Naive thymus-derived CD4-positive, alpha-beta T cell (primary cell): Measurements from ENCODE around the gene EMX1. TPM values are rescaled to one million over a fixed set of nuclear protein-coding genes. Genes with fewer than 3 reads are reported as not detected.
A peak's percentile ranks its signal among the peaks of the same experiment; 100 is the strongest.

Experiments used
- ATAC-seq: fragments of 150-1000 bp; cut with Tn5 transposase; 2 replicates; pipeline ENCODE4 v1.10.0; 2021; ENCODE audit warnings: mild to moderate bottlenecking, moderate library complexity
- CTCF ChIA-PET: fragments of 350-600 bp; sonication (Branson Sonifier 250); formaldehyde crosslinking; loops from one replicate; lab custom pipeline; 2021; ENCODE audit warnings: antibody characterized with exemption; lab: Charles Lee
- POLR2A ChIA-PET: fragments of 350-600 bp; sonication (Branson Sonifier 250); formaldehyde crosslinking; loops from one replicate; lab custom pipeline; 2021; ENCODE audit warnings: antibody characterized with exemption, inconsistent platforms; lab: Charles Lee
- DNase-seq, 9 donors: peaks; one replicate each; pipeline versions ENCODE4 v3.0.0 to v3.0.0-alpha.2; 2020 to 2022; ENCODE audit warnings: mixed read lengths in 1 of 9
- H3K27ac ChIP-seq: one replicate; pipeline ENCODE4 v1.7.0; 2013; ENCODE audit warnings: mild to moderate bottlenecking, low read depth, low read length, moderate library complexity
- H3K27me3 ChIP-seq, 2 donors: one replicate each; pipeline ENCODE4 v1.7.0; 2013; ENCODE audit warnings: low read length in 2 of 2, mild to moderate bottlenecking in 2 of 2, moderate library complexity in 2 of 2; ENCODE audit not compliant: control insufficient read depth in 2 of 2, insufficient read depth in 2 of 2
- H3K36me3 ChIP-seq, 3 experiments: 1 replicate in 2 of 3; 2 replicates in 1 of 3; pipeline ENCODE4 v1.7.0; 2013; ENCODE audit warnings: low read length in 3 of 3, mild to moderate bottlenecking in 3 of 3, moderate library complexity in 1 of 3; ENCODE audit not compliant: insufficient read depth in 3 of 3, control insufficient read depth in 2 of 3
- H3K4me1 ChIP-seq, 2 donors: one replicate each; pipeline ENCODE4 v1.7.0; 2013; ENCODE audit warnings: low read length in 2 of 2, mild to moderate bottlenecking in 2 of 2, moderate library complexity in 1 of 2; ENCODE audit not compliant: control insufficient read depth in 2 of 2, insufficient read depth in 2 of 2
- H3K4me3 ChIP-seq: 2 replicates; pipeline ENCODE4 v1.7.0; 2013; ENCODE audit warnings: mild to moderate bottlenecking, low read length
- H3K9me3 ChIP-seq, 3 experiments: 1 replicate in 2 of 3; 2 replicates in 1 of 3; pipeline ENCODE4 v1.7.0; 2013; ENCODE audit warnings: low read length in 3 of 3; ENCODE audit not compliant: control insufficient read depth in 2 of 3
- H3K27ac Mint-ChIP-seq, 9 donors: one replicate each; pipeline ENCODE4 v1.8.0; 2020 to 2022; ENCODE audit warnings: mixed read lengths in 9 of 9, mild to moderate bottlenecking in 8 of 9, moderate library complexity in 5 of 9, inconsistent platforms in 2 of 9
- H3K27me3 Mint-ChIP-seq, 5 donors: one replicate each; pipeline ENCODE4 v1.8.0; 2021 to 2022; ENCODE audit warnings: mixed read lengths in 5 of 5, mild to moderate bottlenecking in 1 of 5
- H3K36me3 Mint-ChIP-seq, 5 donors: one replicate each; pipeline ENCODE4 v1.8.0; 2020 to 2022; ENCODE audit warnings: mixed read lengths in 5 of 5, mild to moderate bottlenecking in 3 of 5, inconsistent platforms in 1 of 5
- H3K4me1 Mint-ChIP-seq, 7 donors: one replicate each; pipeline ENCODE4 v1.8.0; 2020 to 2022; ENCODE audit warnings: mixed read lengths in 7 of 7, mild to moderate bottlenecking in 3 of 7, inconsistent platforms in 1 of 7
- H3K4me3 Mint-ChIP-seq, 10 donors: one replicate each; pipeline ENCODE4 v1.8.0; 2020 to 2022; ENCODE audit warnings: mild to moderate bottlenecking in 10 of 10, mixed read lengths in 10 of 10, moderate library complexity in 6 of 10, inconsistent platforms in 2 of 10
- H3K9me3 Mint-ChIP-seq, 11 donors: one replicate each; pipeline ENCODE4 v1.8.0; 2020 to 2022; ENCODE audit warnings: mixed read lengths in 11 of 11, mild to moderate bottlenecking in 4 of 11, inconsistent platforms in 1 of 11, moderate library complexity in 1 of 11
- intact Hi-C, 2 donors: fragments of 100-400 bp; cut with micrococcal nuclease; formaldehyde crosslinking; loops; one replicate each; pipeline ENCODE4 v1.15.1; 2023
- polyA plus RNA-seq, 2 donors: library from polyadenylated mRNA; unstranded; fragments of 300-500 nt; fragmentation: Illumina TruSeq; gene quantifications; one replicate each; pipeline ENCODE4 v1.2.3, GENCODE V29; 2021
- total RNA-seq, 6 experiments: library from RNA in 5 of 6; stranded (reverse) in 5 of 6; gene quantifications; 1 replicate in 5 of 6; 2 replicates in 1 of 6; pipeline ENCODE4 v1.2.3 and lab custom pipeline; 2021 to 2026

Gene EMX1
- total and polyA plus RNA-seq, 7 experiments from 2014 or later: not detected

GRCh38 chr2:72944804-72945449, 27.6 kb downstream of the EMX1 start:
- Histone ChIP-seq H3K9me3 (no peaks in the 10 kb centered on the region), H3K36me3 (no peaks in the 10 kb centered on the region), H3K27ac (no peak overlapping the region), H3K27me3 (no peaks in the 10 kb centered on the region), H3K4me1 (no peaks in the 10 kb centered on the region), H3K4me3 (no peak overlapping the region)
- CTCF ChIA-PET: no interaction called here
- Mint-ChIP-seq H3K4me1 (peaks cover 0 to 5% (median 0%) of the 10 kb centered on the region in 7 donors), H3K9me3 (no peaks in the 10 kb centered on the region), H3K27ac (peak overlapping the region in 1 of 9 donors; percentile 3), H3K36me3 (peaks cover 0 to 6% (median 0%) of the 10 kb centered on the region in 5 donors), H3K27me3 (peaks cover 0 to 4% (median 0%) of the 10 kb centered on the region in 5 donors), H3K4me3 (no peak overlapping the region)
- ATAC-seq (no peak), DNase-seq (no peak)
- POLR2A ChIA-PET: no interaction called here
- intact Hi-C loops: no loop called here

DNA sequence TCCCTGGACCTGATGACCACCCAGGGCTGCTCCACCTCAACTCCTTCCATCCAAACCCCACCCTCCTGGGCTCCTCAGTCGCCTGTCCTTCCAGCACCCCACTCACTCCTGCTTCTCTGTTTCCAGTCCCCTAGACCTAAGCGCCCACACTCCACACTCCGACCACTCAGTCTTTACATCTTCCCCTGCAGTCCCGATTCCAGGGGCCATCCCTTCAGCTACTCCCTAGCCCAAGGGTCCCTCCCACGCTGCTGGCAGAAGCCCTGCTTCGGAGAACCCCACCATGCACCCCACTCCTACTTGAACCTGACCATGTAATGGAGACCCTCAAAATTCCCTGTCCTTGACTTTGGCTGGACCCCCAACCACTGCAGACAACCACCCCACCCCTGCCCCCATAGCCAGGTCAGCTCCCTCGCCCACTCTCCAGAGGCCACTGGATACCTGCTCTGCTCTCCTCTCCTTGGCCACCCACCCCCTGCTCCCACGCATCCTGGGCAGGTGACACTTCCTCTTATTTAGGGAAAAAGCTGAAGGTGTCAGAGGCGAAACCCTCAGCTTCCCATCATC, 28.2 kb downstream of the EMX1 start:
- Mint-ChIP-seq H3K4me1 (peaks cover 0 to 5% (median 0%) of the 10 kb centered on the region in 7 donors), H3K36me3 (peaks cover 0 to 6% (median 0%) of the 10 kb centered on the region in 5 donors), H3K27ac (peak overlapping the region in 1 of 9 donors; percentile 3), H3K27me3 (peaks cover 0 to 4% (median 0%) of the 10 kb centered on the region in 5 donors), H3K4me3 (no peak overlapping the region), H3K9me3 (no peaks in the 10 kb centered on the region)
- intact Hi-C loops: no loop called here
- no peaks in the 10 kb centered on the region for H3K4me1 ChIP-seq
- no peaks in the 10 kb centered on the region for H3K27me3 ChIP-seq
- no peak for DNase-seq
- no peak overlapping the region for H3K4me3 ChIP-seq
- no peaks in the 10 kb centered on the region for H3K36me3 ChIP-seq
- no peak for ATAC-seq
- no peak overlapping the region for H3K27ac ChIP-seq
- no peaks in the 10 kb centered on the region for H3K9me3 ChIP-seq
- ChIA-PET POLR2A (no interaction called here), CTCF (no interaction called here)

GRCh38 chr2:72946466-72946865, 29.1 kb downstream of the EMX1 start:
- ChIA-PET POLR2A (no interaction called here), CTCF (no interaction called here)
- ATAC-seq: no peak

DNA sequence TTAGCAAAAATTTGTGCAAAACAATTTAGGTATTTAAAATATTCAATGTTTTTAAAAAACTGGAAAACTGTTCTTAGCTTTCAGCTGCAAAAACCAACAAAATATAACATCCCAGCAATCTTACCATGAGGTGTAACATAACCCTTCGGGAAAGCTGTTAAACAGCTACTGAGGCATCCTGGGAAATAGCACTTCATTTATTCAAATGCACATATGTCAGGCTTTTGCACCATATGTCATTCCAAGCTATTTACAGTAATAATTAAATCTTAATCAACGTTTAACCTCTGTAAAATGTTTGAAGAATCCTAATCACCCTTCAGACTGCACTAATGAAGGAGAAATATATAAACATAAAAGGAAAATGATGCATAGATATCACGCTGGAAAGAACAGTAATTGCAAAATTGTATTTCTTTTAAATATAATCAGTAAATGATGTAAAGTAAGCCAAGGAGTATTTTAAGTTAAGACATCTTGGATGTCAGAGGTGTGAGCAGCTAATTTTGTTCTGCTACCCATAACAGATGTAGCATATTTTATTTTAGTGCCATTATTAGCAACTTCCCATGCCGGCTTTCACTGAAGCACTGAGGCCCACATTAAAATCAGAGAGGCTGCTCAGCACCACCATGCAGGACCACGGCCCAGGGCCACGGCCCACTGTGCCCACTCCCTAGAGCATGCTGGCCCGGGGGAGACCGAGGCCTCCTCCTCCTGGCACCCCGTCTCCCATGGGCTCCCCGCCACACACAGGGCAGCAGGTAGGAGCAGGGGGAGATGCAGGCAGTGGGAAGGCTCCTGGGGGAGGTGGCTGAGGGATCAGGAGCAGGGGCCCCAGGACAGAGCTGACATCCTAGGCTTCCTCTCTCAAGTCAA, 30.9 kb downstream of the EMX1 start:
- no peaks in the 10 kb centered on the region for H3K27me3 ChIP-seq
- H3K4me3 ChIP-seq: no peak overlapping the region
- ATAC-seq: no peak
- no peaks in the 10 kb centered on the region for H3K9me3 ChIP-seq
- Mint-ChIP-seq H3K4me3 (no peak overlapping the region), H3K36me3 (peaks cover 0 to 6% (median 0%) of the 10 kb centered on the region in 5 donors), H3K9me3 (no peaks in the 10 kb centered on the region), H3K27ac (no peak overlapping the region), H3K27me3 (peaks cover 0 to 4% (median 0%) of the 10 kb centered on the region in 5 donors), H3K4me1 (peaks cover under 1 to 7% (median 1%) of the 10 kb centered on the region in 7 donors)
- intact Hi-C loops: no loop called here
- DNase-seq: no peak
- ChIA-PET CTCF (no interaction called here), POLR2A (no interaction called here)
- H3K4me1 ChIP-seq: no peaks in the 10 kb centered on the region
- H3K27ac ChIP-seq: no peak overlapping the region
- no peaks in the 10 kb centered on the region for H3K36me3 ChIP-seq

More at GRCh38 chr2:72946466-72946865, 29.1 kb downstream of the EMX1 start:
- no peaks in the 10 kb centered on the region for H3K4me1 ChIP-seq
- H3K9me3 ChIP-seq: no peaks in the 10 kb centered on the region
- no peak overlapping the region for H3K4me3 ChIP-seq
- peaks cover 0 to 5% (median 0%) of the 10 kb centered on the region in 7 donors for H3K4me1 Mint-ChIP-seq
- no peaks in the 10 kb centered on the region for H3K27me3 ChIP-seq
- intact Hi-C loops: no loop called here
- H3K9me3 Mint-ChIP-seq: no peaks in the 10 kb centered on the region
- peaks cover 0 to 6% (median 0%) of the 10 kb centered on the region in 5 donors for H3K36me3 Mint-ChIP-seq
- H3K36me3 ChIP-seq: no peaks in the 10 kb centered on the region
- DNase-seq: no peak
- peaks cover 0 to 4% (median 0%) of the 10 kb centered on the region in 5 donors for H3K27me3 Mint-ChIP-seq
- H3K4me3 Mint-ChIP-seq: no peak overlapping the region
- no peak overlapping the region for H3K27ac ChIP-seq
- no peak overlapping the region for H3K27ac Mint-ChIP-seq

GRCh38 chr2:72949045-72949444, 31.7 kb downstream of the EMX1 start:
- Mint-ChIP-seq H3K27ac (no peak overlapping the region), H3K4me3 (no peak overlapping the region), H3K4me1 (peaks cover 9 to 16% (median 10%) of the 10 kb centered on the region in 7 donors), H3K9me3 (no peaks in the 10 kb centered on the region), H3K27me3 (peaks cover 0 to 4% (median 0%) of the 10 kb centered on the region in 5 donors), H3K36me3 (peaks cover 0 to 6% (median 0%) of the 10 kb centered on the region in 5 donors)
- Histone ChIP-seq H3K9me3 (no peaks in the 10 kb centered on the region), H3K36me3 (no peaks in the 10 kb centered on the region), H3K27ac (no peak overlapping the region), H3K4me3 (no peak overlapping the region), H3K27me3 (no peaks in the 10 kb centered on the region), H3K4me1 (no peaks in the 10 kb centered on the region)
- POLR2A ChIA-PET: no interaction called here
- intact Hi-C loops: no loop called here
- CTCF ChIA-PET: no interaction called here
- ATAC-seq (no peak), DNase-seq (no peak)

DNA sequence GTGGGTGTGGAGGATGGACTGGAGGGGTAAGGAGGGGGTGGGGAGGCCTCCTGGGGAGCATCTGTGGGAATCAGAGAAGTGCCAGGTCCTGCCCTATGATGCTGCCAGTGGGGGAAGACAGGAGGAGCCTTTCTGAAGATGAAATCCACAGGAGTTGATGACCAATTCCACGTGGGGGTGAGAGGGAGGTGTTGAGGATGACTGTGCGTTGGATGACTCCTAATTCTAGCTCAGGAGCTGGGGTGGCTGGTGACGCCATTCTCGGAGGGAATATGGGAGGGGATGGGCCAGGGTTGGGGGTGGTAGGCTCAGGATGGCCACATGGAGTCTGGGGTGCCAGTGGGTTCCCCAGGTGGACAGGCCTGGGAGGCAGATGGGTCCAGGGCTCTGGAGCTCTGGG, 32.3 kb downstream of the EMX1 start:
- ChIA-PET CTCF (no interaction called here), POLR2A (no interaction called here)
- H3K4me1 Mint-ChIP-seq: peaks cover 13 to 21% (median 15%) of the 10 kb centered on the region in 7 donors
- no peak overlapping the region for H3K27ac Mint-ChIP-seq
- no peak overlapping the region for H3K4me3 Mint-ChIP-seq
- intact Hi-C loops: no loop called here
- Histone ChIP-seq H3K4me3 (no peak overlapping the region), H3K27me3 (no peaks in the 10 kb centered on the region), H3K9me3 (no peaks in the 10 kb centered on the region), H3K36me3 (no peaks in the 10 kb centered on the region), H3K4me1 (peaks cover 0 to under 1% of the 10 kb centered on the region in 2 donors), H3K27ac (no peak overlapping the region)
- no peak for DNase-seq
- peaks cover 0 to 6% (median 0%) of the 10 kb centered on the region in 5 donors for H3K36me3 Mint-ChIP-seq
- no peak for ATAC-seq
- H3K27me3 Mint-ChIP-seq: peaks cover 0 to 4% (median 0%) of the 10 kb centered on the region in 5 donors
- H3K9me3 Mint-ChIP-seq: no peaks in the 10 kb centered on the region
